ENCODE measurements around the gene ANKRD24.

- TF ChIP-seq CTCF (conservative IDR thresholded peaks at IDR 0.05; ENCODE audit: low read length) (no peak), EZH2phosphoT487 (IDR thresholded peaks at IDR 0.05; ENCODE audit: borderline replicate concordance) (no peak)
Observed at GRCh38 chr19:4175669-4175931, 6.9 kb upstream of the ANKRD24 start.
